HEK293T (cell line): ENCODE data around the gene MPV17L2.

Source experiments
- ARNT ChIP-seq: fragments of 450-650 bp; IDR thresholded peaks from 2 replicates; pipeline ENCODE4 v1.6.1; 2017; ENCODE audit warnings: mild to moderate bottlenecking
- BHLHE40 ChIP-seq: fragments of 450-650 bp; IDR thresholded peaks from 2 replicates; pipeline ENCODE4 v1.6.1; 2016; ENCODE audit warnings: mild to moderate bottlenecking, moderate library complexity, borderline replicate concordance
- CTBP1 ChIP-seq: fragments of 450-650 bp; IDR thresholded peaks from 2 replicates; pipeline ENCODE4 v1.6.1; 2016; ENCODE audit warnings: borderline replicate concordance
- ELF4 ChIP-seq: fragments of 450-650 bp; IDR thresholded peaks from 2 replicates; pipeline ENCODE4 v1.6.1; 2017; ENCODE audit warnings: antibody characterized with exemption
- FOXA1 ChIP-seq: fragments of 450-650 bp; IDR thresholded peaks from 2 replicates; pipeline ENCODE4 v1.6.1; 2016; ENCODE audit warnings: mild to moderate bottlenecking
- FOXM1 ChIP-seq: fragments of 450-650 bp; IDR thresholded peaks from 2 replicates; pipeline ENCODE4 v1.6.1; 2017; ENCODE audit warnings: mild to moderate bottlenecking, borderline replicate concordance
- HDGF ChIP-seq: fragments of 450-650 bp; IDR thresholded peaks from 2 replicates; pipeline ENCODE4 v1.6.1; 2017; ENCODE audit warnings: antibody characterized with exemption, borderline replicate concordance
- L3MBTL2 ChIP-seq: fragments of 450-650 bp; conservative IDR thresholded peaks from 2 replicates; pipeline ENCODE4 v1.6.1; 2016; ENCODE audit warnings: mild to moderate bottlenecking
- LEF1 ChIP-seq: fragments of 450-650 bp; IDR thresholded peaks from 2 replicates; pipeline ENCODE4 v1.6.1; 2017; ENCODE audit warnings: mild to moderate bottlenecking, borderline replicate concordance
- NFRKB ChIP-seq: fragments of 450-650 bp; IDR thresholded peaks from 2 replicates; pipeline ENCODE4 v1.6.1; 2016; ENCODE audit warnings: mild to moderate bottlenecking, moderate library complexity
- SP1 ChIP-seq: fragments of 450-650 bp; IDR thresholded peaks from 2 replicates; pipeline ENCODE4 v1.6.1; 2017
- SUZ12 ChIP-seq: fragments of 450-650 bp; IDR thresholded peaks from 2 replicates; pipeline ENCODE4 v1.6.1; 2016; ENCODE audit warnings: mild to moderate bottlenecking
- TARDBP ChIP-seq: fragments of 450-650 bp; IDR thresholded peaks from 2 replicates; pipeline ENCODE4 v1.6.1; 2016
- ZNF384 ChIP-seq: fragments of 450-650 bp; IDR thresholded peaks from 2 replicates; pipeline ENCODE4 v1.6.1; 2016

DNA sequence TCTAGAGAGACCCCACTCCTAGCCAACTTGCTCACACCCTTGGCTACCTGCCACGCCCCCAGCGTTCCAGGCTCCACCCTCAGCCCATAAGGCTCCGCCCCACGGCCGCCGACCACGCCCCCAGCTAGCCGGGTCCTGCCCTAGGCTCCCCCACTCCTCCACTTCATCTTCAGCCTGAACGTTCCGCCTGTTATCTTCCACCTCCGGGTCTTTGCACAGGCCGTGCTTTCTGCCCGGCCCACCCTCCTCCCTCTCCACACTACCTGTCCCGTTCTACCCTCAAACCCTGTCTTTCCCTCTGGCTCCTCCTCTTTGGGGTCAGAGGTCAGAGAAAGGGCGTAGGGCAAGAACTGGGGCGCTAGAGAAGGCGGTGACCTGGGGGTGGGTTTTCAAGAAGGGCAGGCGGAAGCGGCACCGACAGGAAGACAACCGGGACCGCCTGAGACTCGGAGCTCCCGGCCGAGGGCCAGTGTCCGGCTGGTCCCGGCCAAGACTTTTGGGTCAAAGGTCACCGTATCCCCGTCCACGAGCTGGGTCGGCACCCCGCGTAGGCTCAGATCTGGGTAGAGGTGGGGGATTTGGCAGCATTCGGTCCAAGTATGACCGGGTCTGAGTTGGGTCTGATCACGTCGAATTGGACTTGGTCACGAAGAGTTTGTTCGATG is 31.0 kb downstream of the MPV17L2 start:
- TF ChIP-seq ELF4 (no peak), ARNT (no peak), L3MBTL2 (peak; percentile 33; the same call in 1 of the 2 replicates), NFRKB (no peak), ZNF384 (no peak), HDGF (no peak), TARDBP (no peak), SP1 (no peak), LEF1 (no peak), FOXA1 (no peak), BHLHE40 (no peak), FOXM1 (no peak), SUZ12 (no peak), CTBP1 (no peak)
